HG03558 (cell line): Measurements from ENCODE around the gene MTARC2.

Experiments
- ATAC-seq: cut with Tn5 transposase; IDR thresholded peaks from one replicate; pipeline ENCODE4 v1.9.1; 2021; ENCODE audit warnings: moderate number of reproducible peaks; ENCODE audit not compliant: unreplicated experiment; ENCODE audit errors: extremely low read depth

Gene MTARC2

DNA sequence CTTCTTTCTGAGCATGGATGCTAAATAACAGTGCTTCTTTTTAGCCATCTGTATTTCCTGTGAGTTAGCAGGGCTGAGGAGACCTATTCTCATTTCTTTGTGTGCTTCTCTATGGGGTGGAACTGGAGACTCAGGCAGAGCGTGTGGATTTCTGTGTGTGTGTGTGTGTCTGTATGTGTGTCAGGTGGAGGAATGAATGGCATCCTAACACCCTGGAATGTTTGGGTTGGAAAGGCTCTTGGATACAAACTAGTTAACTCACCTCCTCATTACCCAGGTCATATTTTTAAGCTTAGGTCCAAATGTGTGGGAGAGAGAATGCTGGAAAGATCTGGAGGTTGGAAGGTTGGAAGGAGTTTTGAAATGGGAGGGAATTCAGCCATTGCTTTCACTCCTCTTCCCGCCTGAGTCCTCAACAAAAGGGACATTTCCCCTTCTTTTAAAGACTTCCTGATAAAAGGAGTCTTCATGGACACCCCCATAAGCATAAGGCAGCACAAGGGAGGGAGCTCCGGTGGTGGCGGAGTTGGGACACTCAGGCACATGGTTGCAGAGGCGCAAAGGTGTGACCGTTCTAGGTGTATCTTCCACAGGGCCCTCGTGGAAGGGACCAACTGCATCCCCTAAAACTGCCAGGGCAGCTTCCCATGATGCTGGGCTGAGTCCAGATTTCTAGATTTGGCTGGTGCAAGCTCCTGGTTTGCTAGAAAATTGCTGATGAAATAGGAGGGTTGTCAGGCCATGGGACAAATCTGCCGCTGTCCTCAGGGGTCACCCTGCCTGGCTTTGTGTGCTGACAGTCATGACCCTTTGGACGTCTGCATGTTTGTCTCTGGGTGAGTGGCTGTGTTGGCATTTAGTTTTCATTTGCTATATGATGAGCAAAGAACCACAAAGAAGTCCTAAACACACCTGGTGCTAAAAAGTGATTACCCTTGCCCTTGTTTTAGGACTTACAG, 76.2 kb downstream of the MTARC2 start:
- ATAC-seq = no peak

DNA sequence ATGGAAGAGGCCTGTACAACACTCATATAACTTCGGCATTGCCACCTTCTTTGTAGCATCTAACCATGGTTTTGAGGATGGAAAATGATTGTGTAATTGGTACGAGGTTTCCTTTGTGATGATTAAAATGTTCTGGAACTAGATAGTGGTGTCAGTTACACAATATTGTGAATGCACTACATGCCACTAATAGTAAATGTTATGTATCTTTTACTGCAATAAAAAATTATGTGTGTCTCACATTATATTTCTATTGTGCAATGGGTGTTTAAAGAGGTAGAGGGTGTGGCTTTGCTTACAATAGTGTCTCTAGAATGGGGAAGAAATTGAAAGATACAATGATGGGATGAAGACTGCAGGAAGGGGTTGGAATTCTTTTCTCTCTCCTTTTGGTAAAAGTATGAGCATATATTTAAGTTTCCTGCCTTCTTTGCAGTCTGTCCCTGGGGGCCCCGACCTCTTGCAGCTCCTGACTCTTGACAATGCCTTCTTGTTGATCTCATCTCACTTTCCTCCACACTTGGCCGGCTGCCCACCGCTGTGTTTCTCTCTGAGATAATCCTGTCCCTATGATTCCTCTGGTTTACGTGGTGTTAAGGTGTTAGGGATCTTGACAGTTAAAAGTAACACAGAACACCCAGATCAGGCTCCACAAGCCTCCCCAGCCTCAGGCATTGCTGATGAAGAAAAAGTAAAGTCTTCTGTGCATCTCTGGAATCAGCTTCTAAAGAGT, 77.9 kb downstream of the MTARC2 start:
- no peak for ATAC-seq

DNA sequence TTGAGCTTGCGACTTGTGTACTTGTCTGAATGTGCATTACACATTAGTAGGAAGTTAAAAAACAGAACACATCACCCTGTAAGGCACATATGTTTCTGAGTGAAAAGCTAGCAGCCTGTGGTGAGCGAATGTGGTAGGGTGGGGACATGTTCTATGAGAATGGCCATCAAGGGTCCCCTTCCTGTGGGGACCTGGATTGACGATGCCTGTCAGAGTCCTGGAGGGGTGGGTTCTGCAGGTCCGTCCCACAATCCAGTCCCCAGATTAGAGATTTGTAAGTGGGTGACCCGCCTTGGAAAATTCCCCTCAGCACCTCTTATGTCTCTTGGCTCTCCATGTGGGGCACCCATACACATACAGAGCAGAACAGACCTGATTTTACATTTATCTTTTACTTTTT, 78.6 kb downstream of the MTARC2 start:
- ATAC-seq = no peak

DNA sequence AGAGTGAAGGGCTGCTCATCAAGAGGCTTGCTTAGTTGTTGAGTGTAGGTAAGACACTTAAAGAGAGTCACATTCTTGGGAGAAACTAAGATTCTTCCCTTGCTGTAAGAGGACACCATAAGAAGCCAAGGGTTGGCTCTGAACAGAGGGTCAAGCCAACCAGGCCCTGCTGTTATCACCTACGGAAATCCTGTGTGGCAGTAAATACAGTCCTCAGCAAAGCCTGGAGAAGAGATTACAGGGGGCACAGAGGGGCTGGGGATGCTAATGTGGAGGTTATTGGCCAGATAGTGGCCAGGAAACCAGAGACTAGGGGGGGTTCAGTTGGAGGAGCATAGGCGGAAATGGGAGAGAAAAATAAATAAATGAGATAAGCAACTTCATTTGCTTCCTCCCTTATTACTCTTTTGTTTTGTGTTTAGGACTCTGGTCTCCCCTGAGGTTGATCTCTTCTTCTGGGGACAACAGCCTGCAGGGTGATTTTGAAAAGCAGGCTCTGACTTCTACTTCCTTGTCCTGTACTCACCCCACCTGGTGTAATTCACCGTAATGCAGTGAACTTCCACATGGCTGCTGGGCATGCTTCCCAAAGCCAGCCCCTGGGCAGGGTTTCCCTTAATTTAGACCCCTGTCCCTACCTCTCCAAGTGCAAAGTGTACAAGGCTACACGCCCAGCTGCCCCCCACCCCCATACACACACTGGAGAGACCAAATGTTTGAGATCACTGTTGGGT, 79.5 kb downstream of the MTARC2 start:
- ATAC-seq = no peak

DNA sequence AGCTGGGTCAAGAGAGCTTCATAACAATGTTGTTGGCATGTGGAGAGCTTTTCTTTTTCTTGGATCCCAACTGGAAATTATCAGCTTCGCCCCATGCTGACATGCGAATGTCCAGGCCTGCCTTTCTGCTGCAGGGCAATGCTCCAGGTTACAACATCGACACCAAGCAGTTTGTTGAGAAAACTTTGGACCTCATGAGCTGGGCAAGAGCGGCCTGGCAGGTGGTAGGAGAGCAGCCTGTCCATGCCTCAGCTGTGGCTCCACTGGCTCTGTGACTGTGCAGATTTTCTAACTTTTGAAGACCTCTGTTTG, 80.0 kb downstream of the MTARC2 start:
- ATAC-seq = no peak

DNA sequence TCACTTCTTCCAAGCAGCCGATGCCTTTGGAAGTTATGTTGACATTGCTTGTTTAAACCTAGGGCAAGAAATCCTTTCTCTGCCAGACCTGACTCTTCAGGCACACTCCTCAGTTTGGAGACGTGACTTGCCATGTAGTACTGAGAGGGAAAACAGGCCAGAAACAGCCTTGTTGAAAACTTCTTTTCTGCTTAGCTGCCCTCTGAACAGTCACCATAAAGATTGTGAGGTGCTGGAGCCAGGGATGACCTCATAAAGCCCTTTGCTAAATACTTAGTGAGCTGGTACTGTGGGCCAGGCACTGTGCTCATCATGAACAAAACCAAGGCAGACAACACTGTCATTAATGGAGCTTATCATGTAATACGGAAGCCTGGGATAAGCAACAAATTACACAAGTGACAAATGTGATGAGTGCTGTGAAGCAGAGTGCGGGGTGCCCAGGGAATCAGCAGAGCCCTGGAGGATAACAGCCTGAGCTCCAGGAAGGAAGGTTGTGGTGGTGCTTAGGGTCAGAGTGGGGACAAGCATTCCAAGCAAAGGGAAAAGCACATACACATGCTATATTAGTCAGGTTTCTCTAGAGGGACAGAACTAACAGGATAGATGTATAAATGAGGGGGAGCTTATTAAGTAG, 80.9 kb downstream of the MTARC2 start:
- ATAC-seq = no peak

DNA sequence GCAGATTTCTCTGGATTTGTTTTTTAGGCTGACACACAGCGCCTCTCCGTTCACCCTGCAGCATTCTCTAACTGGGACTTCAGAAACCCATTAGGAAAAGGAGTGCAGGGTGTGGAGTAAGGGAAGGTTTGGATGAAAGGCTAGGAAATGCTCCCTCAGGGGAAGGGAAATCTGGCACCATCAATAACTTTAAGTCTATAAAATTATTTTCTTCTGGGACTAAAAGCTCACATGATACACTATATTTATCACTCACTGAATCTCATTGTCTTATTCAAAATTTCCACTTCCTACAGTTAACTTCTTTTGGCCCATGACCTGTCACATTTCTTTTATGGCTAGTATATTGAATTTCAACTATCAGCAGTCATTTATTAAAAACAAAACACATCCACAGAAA, 85.3 kb downstream of the MTARC2 start:
- no peak for ATAC-seq
